GM18505 (cell line): ENCODE measurements around the gene RPL18A.

Source experiments
- ATAC-seq: cut with Tn5 transposase; IDR thresholded peaks from one replicate; pipeline ENCODE4 v1.9.1; 2021; ENCODE audit not compliant: unreplicated experiment
- POLR2A ChIP-seq: IDR thresholded peaks from 4 replicates; pipeline ENCODE4 v1.6.1; 2011; ENCODE audit warnings: borderline replicate concordance; ENCODE audit not compliant: insufficient read depth, insufficient read length; ENCODE audit errors: extremely low read depth

Gene RPL18A

DNA sequence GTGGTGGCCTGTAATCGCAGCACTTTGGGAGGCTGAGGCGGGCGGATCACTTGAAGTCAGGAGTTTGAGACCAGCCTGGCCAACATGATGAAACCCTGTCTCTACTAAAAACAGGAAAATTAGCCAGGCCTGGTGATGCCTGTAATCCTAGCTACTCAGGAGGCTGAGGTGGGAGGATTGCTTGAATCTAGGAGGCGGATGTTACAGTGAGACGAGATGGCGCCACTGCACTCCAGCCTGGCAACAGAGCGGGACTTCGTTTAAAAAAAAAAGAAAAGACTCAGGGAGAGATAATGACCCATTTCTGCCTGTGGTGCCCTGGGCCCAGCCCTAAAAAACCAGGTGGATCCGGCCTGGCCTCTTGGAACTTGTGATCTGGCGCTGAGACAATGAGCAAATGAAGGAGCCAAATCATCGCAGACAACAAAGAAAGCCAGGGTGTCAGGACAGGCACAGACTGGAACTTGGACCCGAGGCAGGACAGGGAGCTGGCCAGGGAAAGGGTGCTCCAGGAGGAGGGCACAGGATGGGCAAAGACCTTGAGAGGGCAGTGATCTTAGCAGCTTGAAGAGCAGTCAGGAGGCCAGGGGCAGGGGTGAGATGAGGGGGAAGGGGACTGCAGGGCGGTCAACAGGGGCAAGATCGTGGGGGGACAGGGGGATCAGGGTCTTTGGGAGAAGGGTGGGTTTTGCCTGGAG, 11.0 kb upstream of the RPL18A start:
- no peak for TF ChIP-seq POLR2A
- no peak for ATAC-seq

DNA sequence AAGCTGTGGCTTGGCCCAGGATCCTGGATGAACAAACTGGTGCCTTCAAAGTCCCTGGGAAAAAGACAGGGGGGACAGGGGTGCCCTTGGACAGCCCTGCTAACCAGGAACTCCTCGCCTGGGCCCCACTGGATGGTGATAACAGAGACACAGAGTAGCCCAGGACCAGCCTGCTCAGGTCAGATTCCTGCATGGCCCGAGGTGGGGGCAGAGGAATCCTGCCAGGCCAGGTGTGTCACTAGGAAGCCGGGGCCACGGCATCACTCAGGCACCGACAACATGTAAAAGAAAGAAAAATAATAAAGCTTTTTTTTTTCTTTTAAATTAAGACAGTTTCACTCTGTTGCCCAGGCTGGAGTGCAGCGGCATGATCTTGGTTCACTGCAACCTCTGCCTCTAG, 5.6 kb upstream of the RPL18A start:
- no peak for TF ChIP-seq POLR2A
- ATAC-seq = no peak

DNA sequence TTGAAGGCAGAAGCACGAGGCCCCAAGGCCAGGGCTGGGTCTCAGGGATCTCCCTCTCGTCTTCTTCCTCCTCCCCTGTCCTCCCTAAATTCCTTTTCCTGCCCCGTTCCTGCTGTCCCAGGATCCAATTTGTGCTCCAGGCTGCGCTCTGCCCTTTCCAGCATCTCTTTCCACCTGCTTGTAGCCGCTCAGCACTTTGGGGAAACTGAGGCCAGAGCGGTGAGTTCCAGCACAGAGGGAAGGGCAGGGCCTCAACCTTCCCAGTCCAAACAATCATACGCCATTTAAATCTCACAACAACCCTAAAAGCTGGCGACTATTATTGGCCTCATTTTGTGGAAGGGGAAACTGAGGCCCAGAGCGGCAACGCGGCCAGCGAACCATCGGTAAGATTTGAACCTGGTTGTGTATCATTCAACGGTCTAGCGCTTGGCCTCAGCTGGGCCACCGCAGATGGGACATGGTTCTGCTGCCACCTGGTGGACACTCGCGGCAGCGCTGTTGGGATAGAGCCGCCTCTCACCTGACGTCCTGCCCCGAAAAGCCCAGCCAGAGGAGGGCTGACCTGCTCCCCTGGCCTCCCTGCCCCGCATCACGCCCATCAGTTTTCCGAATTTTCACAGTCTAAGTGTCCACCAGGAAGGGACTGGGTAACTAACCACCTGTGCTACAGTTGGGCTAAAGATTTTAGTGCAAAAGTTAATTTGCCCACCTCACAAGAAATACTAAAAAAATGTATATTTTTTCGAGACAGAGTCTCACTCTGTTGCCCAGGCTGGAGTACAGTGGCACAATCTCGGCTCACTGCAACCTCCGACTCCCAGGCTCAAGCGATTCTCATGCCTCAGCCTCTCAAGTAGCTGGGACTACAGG, 4.2 kb upstream of the RPL18A start:
- no peak for ATAC-seq
- TF ChIP-seq POLR2A = no peak

DNA sequence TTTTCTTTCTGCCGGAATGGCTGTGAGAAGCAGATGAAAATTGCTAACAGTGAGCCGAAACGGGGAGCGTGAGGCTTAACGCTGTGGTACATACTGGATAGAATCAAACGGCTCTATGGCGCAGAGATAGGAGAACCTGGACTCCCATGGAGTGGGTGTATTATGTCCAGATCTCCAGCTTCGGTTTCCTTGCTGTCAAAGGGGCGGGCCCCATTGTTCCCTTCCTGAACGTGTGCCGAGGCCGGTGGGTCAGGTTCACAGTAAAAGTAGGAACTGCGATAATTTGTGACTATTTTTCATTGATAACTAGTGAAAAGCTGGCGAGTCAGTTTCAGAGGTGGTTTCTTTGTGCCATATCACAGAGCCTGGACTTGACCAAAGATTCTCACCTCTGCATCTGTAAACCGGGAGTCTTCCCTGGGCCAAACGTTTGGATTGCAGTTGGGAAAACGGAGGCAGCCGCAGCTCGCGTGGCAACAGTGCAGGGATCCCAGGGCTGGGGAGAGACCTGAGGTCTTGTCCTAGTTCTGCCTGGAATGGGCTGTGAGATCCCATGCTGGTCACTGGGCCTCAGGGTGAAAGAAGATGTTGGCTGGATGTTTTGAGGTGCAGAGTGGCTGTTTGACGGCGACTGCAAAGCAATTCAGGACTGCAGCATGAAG, 752 bp downstream of the RPL18A start:
- no peak for TF ChIP-seq POLR2A
- no peak for ATAC-seq

DNA sequence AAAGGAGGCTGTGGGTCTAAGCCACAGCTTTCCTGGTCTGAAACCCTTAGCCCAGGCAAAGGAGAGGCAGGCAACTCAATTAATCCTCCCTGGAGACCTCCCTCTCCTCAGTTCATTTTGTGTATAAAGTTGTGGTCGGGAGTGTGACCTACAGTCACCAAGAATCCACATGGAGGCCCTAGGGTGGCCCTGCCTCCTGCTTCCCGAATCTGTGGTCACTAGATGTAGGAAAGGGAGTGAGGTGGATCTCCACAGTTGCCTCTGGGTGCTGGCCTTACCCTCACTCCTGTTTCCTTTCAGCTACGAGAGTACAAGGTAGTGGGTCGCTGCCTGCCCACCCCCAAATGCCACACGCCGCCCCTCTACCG, 1.3 kb downstream of the RPL18A start:
- no peak for ATAC-seq

DNA sequence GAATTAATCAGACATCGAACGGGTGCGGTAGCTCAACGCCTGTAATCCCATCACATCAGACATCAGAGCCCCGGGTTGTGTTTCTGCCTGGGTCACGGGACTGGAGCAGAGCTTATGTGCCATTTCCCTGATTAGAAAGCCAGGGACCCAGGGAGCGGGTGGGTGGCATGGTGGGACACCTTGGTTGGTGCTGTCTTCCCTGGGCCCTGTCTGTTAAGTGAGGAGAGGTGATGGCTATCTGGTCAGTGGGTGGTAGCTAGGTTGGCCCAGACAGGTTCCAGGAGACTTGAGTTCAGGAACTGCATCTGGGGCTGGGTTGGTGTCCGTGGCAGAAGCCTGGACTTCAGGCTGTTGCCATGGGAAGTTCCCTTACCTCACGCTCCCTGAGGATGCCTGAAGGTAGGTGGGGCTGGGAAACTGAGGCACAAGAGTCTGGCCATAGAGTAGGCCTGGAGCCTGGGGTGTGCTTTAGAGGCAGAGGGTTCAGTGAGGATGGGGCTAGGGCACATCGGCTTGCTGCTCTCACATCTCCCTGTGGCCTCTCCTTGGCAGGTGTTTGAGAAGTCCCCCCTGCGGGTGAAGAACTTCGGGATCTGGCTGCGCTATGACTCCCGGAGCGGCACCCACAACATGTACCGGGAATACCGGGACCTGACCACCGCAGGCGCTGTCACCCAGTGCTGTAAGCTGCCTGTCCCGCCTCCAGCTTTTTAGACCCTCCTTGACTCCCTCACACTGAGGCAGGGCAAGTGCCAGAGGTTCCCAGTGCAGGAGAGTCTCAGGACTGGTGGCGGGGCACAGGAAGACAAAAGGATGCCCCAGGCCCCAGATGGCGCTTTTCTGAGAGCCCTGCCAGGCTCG, 2.1 kb downstream of the RPL18A start:
- ATAC-seq = no peak
- TF ChIP-seq POLR2A = peak; percentile 33

More for the DNA sequence above, 1.3 kb downstream of the RPL18A start:
- TF ChIP-seq POLR2A = no peak

DNA sequence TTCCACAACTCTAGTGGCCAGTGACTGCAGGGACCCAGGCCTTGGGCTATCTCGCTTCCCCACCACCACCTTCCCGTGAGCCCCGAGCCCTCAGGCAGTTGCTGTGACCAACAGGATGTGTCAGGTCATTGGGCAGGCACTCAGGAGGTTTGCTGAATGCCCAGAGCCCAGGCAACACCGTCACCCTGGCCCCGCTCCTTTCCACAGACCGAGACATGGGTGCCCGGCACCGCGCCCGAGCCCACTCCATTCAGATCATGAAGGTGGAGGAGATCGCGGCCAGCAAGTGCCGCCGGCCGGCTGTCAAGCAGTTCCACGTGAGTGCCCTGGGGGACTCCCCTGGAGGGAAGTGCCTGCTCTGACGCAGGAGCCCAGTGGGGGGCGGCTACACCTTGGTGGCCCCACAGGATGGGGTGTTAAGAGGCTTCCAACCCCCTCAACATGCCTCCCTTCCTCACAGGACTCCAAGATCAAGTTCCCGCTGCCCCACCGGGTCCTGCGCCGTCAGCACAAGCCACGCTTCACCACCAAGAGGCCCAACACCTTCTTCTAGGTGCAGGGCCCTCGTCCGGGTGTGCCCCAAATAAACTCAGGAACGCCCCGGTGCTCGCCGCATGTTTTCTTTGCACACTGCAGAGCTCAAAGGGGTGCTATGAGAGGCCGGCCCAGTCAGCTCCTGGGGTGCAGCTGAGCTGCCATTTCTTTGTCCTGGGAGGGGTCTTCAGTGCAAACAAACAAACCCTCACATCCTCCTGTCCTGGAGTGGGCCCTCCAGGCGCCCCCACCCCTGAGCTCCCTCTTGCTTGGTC, 3.2 kb downstream of the RPL18A start:
- ATAC-seq = no peak
- TF ChIP-seq POLR2A = peak; percentile 30

DNA sequence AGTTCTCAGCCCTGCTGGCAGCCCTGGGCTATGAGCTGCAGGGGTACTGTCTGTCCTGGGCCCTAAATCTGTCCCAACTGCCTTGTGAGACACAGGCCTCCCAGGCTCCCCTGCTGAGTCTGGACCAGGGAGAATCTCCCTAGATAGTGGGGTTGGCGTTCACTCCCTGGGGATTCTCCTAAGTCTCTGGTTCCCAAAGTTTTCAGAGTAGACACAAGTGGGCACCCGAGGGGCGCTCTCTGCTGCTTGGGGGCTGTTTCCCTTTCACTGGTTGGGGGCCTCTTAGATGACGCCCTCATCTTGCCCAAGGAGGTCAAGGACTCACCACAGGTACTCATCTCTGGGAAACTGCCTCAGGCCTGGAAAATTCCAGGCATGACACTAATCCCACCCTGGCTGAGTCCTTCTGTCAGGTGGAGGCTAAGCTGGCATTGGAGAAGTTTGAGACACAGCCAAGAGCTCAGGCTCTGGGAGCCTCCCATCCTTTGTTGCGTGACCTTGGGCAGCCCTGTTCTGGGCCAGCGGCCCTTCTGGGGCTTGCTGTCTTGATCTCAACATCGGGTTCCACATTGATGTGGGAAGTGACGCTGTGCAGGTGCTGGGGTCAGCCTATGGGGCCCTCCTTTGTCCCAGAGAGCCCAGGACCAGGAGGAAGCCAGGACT, 3.9 kb downstream of the RPL18A start:
- no peak for TF ChIP-seq POLR2A

DNA sequence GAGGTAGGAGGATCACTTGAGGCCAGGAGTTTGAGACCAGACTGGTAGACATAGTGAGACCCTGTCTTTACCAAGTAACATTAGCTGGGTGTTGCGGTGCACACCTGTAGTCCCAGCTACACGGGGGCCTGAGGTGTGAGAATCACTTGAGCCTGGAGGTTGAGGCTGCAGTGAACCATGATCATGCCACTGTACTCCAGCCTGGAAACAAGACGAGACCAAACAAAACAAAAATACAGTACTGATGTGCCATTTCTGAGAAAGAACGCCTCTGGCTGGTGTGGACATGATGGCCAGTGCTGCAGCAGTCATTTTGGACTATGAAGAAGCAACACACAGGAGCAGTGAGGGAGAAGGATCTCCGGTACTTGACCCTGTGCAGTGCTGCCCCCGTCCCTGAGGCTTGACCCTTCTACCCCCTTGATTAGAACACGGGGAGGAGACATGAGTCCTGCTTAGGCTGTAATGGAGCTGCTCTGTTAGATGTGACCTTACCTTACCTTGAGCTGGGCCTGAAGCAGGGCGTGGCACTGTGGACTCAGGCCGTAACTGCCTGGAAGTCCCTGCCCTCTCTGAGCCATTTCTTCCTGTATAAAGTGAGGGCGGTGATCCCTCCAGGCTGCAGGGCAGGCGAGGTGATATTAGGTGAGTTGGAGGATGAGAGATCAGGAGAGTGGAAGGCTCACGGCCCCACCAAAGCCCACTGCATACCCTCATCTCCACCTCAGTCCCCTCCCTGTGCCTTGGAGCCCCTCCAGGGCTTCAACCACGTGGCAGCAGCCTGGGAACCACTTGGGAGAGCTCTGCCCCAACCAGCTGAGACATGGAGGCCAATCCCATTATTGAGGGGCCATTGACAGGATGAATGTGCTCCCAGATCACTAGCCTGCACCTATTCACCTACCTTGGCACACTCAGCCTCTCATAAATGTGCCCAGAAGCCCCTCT, 5.9 kb downstream of the RPL18A start:
- no peak for ATAC-seq
- TF ChIP-seq POLR2A = no peak

More for the DNA sequence above, 3.9 kb downstream of the RPL18A start:
- no peak for ATAC-seq

DNA sequence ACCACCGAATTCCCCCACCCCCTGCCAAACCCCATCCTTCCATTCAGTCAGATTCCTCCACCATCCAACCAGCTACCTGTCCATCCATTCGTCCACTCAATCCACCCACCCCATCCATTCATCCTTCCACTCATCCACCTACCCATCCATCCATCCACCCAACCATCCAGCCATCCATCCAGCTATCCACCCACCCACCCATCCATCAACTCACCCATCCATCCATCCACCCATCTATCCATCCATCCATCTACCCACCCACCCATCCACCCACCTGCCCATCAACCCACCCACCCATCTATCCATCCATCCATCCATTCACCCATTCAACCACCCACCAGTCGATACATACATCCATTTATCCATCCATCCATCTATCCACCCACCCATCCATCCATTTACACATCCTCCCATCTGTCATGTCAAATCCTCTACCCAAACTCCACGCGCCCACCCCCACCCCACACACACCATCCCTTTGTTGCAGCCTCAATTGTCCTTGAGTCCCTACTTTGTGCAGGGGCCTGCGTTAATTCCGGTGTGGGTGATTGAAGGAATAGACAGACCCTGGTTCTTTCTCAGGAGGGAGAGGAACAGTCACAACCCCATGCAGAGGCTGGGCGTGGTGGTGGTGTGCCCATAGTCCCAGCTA, 6.7 kb downstream of the RPL18A start:
- ATAC-seq = no peak
- no peak for TF ChIP-seq POLR2A
